GM21619 (cell line): ENCODE measurements around the gene PRPF39.
A peak's percentile ranks its signal among the peaks of the same experiment; 100 is the strongest.
"Not testable (repeated sequence)": the region's sequence is repeated elsewhere in the genome, so short reads cannot be mapped to it uniquely, and the experiment has no call there.

ENCODE experiments used
- ATAC-seq: cut with Tn5 transposase; IDR thresholded peaks from one replicate; pipeline ENCODE4 v1.9.1; 2021; ENCODE audit not compliant: unreplicated experiment

The PRPF39 gene

GRCh38 chr14:45080416-45080968 lies 3.4 kb upstream of the PRPF39 start:
- not testable (repeated sequence) for ATAC-seq

GRCh38 chr14:45081096-45081495 lies 2.8 kb upstream of the PRPF39 start:
- not testable (repeated sequence) for ATAC-seq

GRCh38 chr14:45082420-45082819 lies 1.5 kb upstream of the PRPF39 start:
- no peak for ATAC-seq

- no peak for ATAC-seq
These were observed 320 bp upstream of the PRPF39 start for GRCh38 chr14:45083617-45083975.

- no peak for ATAC-seq
These were observed 1.0 kb downstream of the PRPF39 start for GRCh38 chr14:45084946-45085346.

- peak; percentile 80 for ATAC-seq
These were observed 5.9 kb downstream of the PRPF39 start for GRCh38 chr14:45089813-45090212.

GRCh38 chr14:45091710-45092109 lies 7.8 kb downstream of the PRPF39 start:
- ATAC-seq, result no peak

GRCh38 chr14:45094275-45094674 lies 10.4 kb downstream of the PRPF39 start:
- ATAC-seq, result no peak

GRCh38 chr14:45095143-45095542 lies 11.2 kb downstream of the PRPF39 start:
- ATAC-seq, result no peak

GRCh38 chr14:45096218-45096617 lies 12.3 kb downstream of the PRPF39 start:
- no peak for ATAC-seq

GRCh38 chr14:45103806-45104205 lies 19.9 kb downstream of the PRPF39 start:
- ATAC-seq, result no peak

GRCh38 chr14:45104561-45104960 lies 20.6 kb downstream of the PRPF39 start:
- no peak for ATAC-seq

- ATAC-seq, result no peak
These were observed 29.2 kb downstream of the PRPF39 start for GRCh38 chr14:45112896-45113781.

GRCh38 chr14:45114327-45114726 lies 30.4 kb downstream of the PRPF39 start:
- no peak for ATAC-seq

GRCh38 chr14:45118594-45118993 lies 34.7 kb downstream of the PRPF39 start:
- no peak for ATAC-seq

GRCh38 chr14:45120096-45120495 lies 36.2 kb downstream of the PRPF39 start:
- no peak for ATAC-seq

GRCh38 chr14:45123271-45123670 lies 39.4 kb downstream of the PRPF39 start:
- ATAC-seq, result no peak

GRCh38 chr14:45125754-45126153 lies 41.8 kb downstream of the PRPF39 start:
- no peak for ATAC-seq

- ATAC-seq, result no peak
These were observed 45.2 kb downstream of the PRPF39 start for GRCh38 chr14:45128963-45129629.

GRCh38 chr14:45133683-45134050 lies 49.8 kb downstream of the PRPF39 start:
- ATAC-seq, result no peak

- peak; percentile 88 for ATAC-seq
These were observed 50.4 kb downstream of the PRPF39 start, which contains the start of gene FKBP3 for GRCh38 chr14:45134051-45134958. Gene FKBP3, minus strand, starts transcription at chr14:45134481. Its CDS starts 25 bp downstream, at chr14:45134456.
